Suprapubic skin (tissue), 4 donors: ENCODE data around the gene ZNF160. TPM values are rescaled to one million over a fixed set of nuclear protein-coding genes. Genes with fewer than 3 reads are reported as not detected.
"Not testable (repeated sequence)": the region's sequence is repeated elsewhere in the genome, so short reads cannot be mapped to it uniquely, and the experiment has no call there.

Source experiments
- DNase-seq, 2 donors: peaks; one replicate each; pipeline ENCODE4 v3.0.0-alpha.2; 2019; ENCODE audit warnings: low spot score in 2 of 2
- H3K27ac ChIP-seq: fragments of 200-600 bp; sonication (generic); one replicate; pipeline ENCODE4 v1.5.1; 2019
- H3K27me3 ChIP-seq: fragments of 200-600 bp; sonication (generic); one replicate; pipeline ENCODE4 v1.5.1; 2019
- H3K36me3 ChIP-seq: fragments of 200-600 bp; sonication (generic); one replicate; pipeline ENCODE4 v1.5.1; 2019
- H3K4me1 ChIP-seq: fragments of 200-600 bp; sonication (generic); one replicate; pipeline ENCODE4 v1.5.1; 2019
- H3K4me3 ChIP-seq: fragments of 200-600 bp; sonication (generic); one replicate; pipeline ENCODE4 v1.5.1; 2019; ENCODE audit warnings: mild to moderate bottlenecking
- H3K9me3 ChIP-seq: fragments of 200-600 bp; sonication (generic); one replicate; pipeline ENCODE4 v1.5.1; 2019
- EP300 ChIP-seq: sonication (generic); formaldehyde crosslinking; IDR thresholded peaks from one replicate; pipeline ENCODE4 v1.6.1; 2017; ENCODE audit warnings: antibody characterized with exemption
- POLR2A ChIP-seq, 2 donors: fragments of 450-650 bp; IDR thresholded peaks; one replicate each; pipeline ENCODE4 v1.6.1; 2017; ENCODE audit warnings: antibody characterized with exemption in 2 of 2, mild to moderate bottlenecking in 2 of 2, moderate library complexity in 2 of 2
- POLR2AphosphoS5 ChIP-seq, 3 donors: sonication (generic); formaldehyde crosslinking; IDR thresholded peaks; one replicate each; pipeline ENCODE4 v1.6.1; 2017; ENCODE audit warnings: antibody characterized with exemption in 3 of 3
- WGBS: methylation state at CpG from one replicate; pipeline ENCODE4 v1.1.5; 2018; 5-methylcytosine and 5-hydroxymethylcytosine counted together
- total RNA-seq, 4 donors: library from RNA; depleted of rRNA; stranded (reverse); fragments of >200 nt; gene quantifications; one replicate each; pipeline ENCODE4 v1.1.0, GENCODE V29; 2016
- TF ChIP-seq, protein P1 (sequence below), 2 donors: fragments of 200-600 bp in 1 of 2; fragments of 450-650 bp in 1 of 2; sonication (generic) in 1 of 2; IDR thresholded peaks; one replicate each; pipeline ENCODE4 v1.5.1; 2016 to 2019; ENCODE audit warnings: antibody characterized with exemption in 2 of 2, mild to moderate bottlenecking in 1 of 2, moderate library complexity in 1 of 2

The ZNF160 gene
- total RNA-seq, 4 donors from 2014 or later, result 15.2 to 98.3 (median 27.2) TPM

DNA sequence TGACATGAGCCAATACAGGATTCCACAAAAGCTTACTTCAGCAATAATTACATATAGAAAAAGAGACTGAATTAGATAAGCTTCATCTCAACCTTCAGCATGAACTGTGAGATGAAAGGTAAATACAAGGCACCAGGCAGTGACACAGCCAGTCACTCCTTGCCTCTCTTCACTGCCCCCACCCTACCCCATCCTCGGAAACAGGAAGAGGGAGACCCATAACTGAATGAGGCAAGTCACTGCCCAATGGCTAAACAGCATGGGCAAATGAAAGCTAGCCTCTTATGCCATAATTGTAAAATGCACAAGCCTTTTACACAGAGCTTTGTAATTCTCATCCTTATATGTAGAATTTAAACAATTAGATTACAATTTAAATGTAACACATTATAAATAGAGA, 1.7 kb downstream of the ZNF160 start:
- no peaks in the 10 kb centered on the region for H3K9me3 ChIP-seq
- H3K27me3 ChIP-seq, result no peaks in the 10 kb centered on the region
- peaks cover 16% of the 10 kb centered on the region for H3K36me3 ChIP-seq
- DNase-seq, result no peak
- H3K27ac ChIP-seq, result no peak overlapping the region
- peak overlapping the region; percentile 61 for H3K4me3 ChIP-seq
- peaks cover 23% of the 10 kb centered on the region for H3K4me1 ChIP-seq
- no peak for TF ChIP-seq POLR2A (IDR thresholded peaks at IDR 0.05)
- no peak for TF ChIP-seq POLR2AphosphoS5 (IDR thresholded peaks at IDR 0.05)
- TF ChIP-seq EP300, result no peak
- TF ChIP-seq, protein P1, sequence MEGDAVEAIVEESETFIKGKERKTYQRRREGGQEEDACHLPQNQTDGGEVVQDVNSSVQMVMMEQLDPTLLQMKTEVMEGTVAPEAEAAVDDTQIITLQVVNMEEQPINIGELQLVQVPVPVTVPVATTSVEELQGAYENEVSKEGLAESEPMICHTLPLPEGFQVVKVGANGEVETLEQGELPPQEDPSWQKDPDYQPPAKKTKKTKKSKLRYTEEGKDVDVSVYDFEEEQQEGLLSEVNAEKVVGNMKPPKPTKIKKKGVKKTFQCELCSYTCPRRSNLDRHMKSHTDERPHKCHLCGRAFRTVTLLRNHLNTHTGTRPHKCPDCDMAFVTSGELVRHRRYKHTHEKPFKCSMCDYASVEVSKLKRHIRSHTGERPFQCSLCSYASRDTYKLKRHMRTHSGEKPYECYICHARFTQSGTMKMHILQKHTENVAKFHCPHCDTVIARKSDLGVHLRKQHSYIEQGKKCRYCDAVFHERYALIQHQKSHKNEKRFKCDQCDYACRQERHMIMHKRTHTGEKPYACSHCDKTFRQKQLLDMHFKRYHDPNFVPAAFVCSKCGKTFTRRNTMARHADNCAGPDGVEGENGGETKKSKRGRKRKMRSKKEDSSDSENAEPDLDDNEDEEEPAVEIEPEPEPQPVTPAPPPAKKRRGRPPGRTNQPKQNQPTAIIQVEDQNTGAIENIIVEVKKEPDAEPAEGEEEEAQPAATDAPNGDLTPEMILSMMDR (IDR thresholded peaks at IDR 0.05), result no peak
- 25% methylated on average over 1 of the region's 1 CpG for WGBS

DNA sequence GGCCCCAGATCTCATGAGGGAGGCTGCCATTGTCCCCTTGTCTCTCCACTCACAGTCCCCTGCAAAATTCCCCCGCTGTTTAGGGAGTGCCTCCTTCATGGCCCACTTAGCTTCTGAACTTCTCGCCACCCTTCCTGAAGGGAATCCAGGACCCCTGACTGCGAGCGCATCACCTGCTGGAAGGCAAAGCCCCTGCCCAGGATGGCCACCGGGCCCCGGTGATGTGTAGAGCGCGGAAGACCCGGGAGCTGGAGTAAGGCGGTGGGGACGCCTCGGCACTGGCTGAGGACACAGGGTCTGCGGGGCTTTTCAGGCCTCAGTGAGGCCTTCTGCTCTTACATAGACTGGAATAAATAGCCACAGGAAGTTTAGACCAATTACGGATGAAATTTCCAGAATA, 4.7 kb downstream of the ZNF160 start:
- not testable (repeated sequence) for DNase-seq, H3K27ac ChIP-seq, H3K4me3 ChIP-seq, H3K27me3 ChIP-seq, H3K9me3 ChIP-seq
- Histone ChIP-seq H3K4me1 (peaks cover 17% of the 10 kb centered on the region), H3K36me3 (peaks cover 24% of the 10 kb centered on the region)
- WGBS, result 89% methylated on average over 11 of the region's 14 CpGs

GRCh38 chr19:53096982-53097690, 6.1 kb downstream of the ZNF160 start:
- H3K4me3 ChIP-seq, H3K27me3 ChIP-seq, H3K27ac ChIP-seq, H3K9me3 ChIP-seq, DNase-seq: not testable (repeated sequence)
- WGBS, result 65% methylated on average over 5 of the region's 10 CpGs
- Histone ChIP-seq H3K36me3 (peaks cover 28% of the 10 kb centered on the region), H3K4me1 (peaks cover 12% of the 10 kb centered on the region)

- not testable (repeated sequence) for H3K27ac ChIP-seq, H3K4me1 ChIP-seq, H3K9me3 ChIP-seq, DNase-seq, H3K4me3 ChIP-seq, H3K27me3 ChIP-seq
- peaks cover 28% of the 10 kb centered on the region for H3K36me3 ChIP-seq
- 70% methylated on average over 5 of the region's 6 CpGs for WGBS
Observed at GRCh38 chr19:53096579-53096978, 6.6 kb downstream of the ZNF160 start.

DNA sequence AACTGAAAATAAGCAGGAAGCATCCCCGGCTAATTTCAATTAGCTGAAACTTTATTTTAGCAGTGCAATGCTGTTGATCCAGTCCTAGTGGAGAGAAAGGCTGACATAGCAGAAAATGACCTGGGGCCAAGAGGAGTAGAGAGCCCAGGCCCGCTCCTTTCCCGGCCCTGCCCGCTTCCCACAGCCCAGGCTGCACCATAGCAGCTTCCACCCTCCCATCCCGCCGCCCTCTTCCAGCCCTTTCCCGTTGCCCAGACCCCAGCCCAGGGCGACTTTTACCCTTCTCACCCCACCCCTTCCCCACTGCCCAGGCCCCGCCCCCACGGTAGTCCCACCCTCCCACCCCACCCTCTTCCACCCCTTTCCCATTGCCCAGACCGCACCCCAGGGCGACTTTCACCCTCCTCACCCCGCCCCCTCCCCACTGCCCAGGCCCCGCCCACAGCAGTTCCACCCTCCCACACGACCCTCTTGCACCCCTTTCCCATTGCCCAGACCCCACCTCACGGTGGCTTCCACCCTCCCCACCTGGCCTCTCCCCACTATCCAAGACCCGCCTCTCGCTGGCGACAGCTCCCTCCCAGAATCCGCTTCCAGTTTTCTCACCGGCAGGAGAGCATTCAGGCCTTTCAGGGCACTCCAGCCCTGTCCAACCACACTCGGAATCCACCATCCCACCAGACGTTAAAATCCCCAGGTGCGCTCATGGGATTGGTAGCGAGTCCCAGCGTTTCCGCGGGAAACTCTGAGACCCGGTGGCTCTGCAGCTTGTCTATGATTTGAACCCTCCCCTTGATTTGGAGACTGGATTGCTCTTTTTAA, 8.3 kb downstream of the ZNF160 start:
- no peaks in the 10 kb centered on the region for H3K27me3 ChIP-seq
- H3K27ac ChIP-seq, result no peak overlapping the region
- no peak overlapping the region for H3K4me3 ChIP-seq
- TF ChIP-seq POLR2A (IDR thresholded peaks at IDR 0.05) (no peak), POLR2AphosphoS5 (IDR thresholded peaks at IDR 0.05) (no peak), EP300 (no peak)
- TF ChIP-seq, protein P1 (IDR thresholded peaks at IDR 0.05), result no peak
- 70% methylated on average over 28 of the region's 29 CpGs for WGBS
- H3K36me3 ChIP-seq, result peaks cover 44% of the 10 kb centered on the region
- H3K4me1 ChIP-seq, result no peaks in the 10 kb centered on the region
- no peaks in the 10 kb centered on the region for H3K9me3 ChIP-seq
- DNase-seq, result no peak

- DNase-seq, result no peak
- H3K27ac ChIP-seq, result no peak overlapping the region
- no peak overlapping the region for H3K4me3 ChIP-seq
- no peaks in the 10 kb centered on the region for H3K4me1 ChIP-seq
- peaks cover 51% of the 10 kb centered on the region for H3K36me3 ChIP-seq
- 100% methylated on average over 1 of the region's 1 CpG for WGBS
- no peaks in the 10 kb centered on the region for H3K27me3 ChIP-seq
- TF ChIP-seq POLR2A (IDR thresholded peaks at IDR 0.05), result no peak
- TF ChIP-seq POLR2AphosphoS5 (IDR thresholded peaks at IDR 0.05), result no peak
- TF ChIP-seq, protein P1 (IDR thresholded peaks at IDR 0.05), result no peak
- no peak for TF ChIP-seq EP300
- H3K9me3 ChIP-seq, result no peaks in the 10 kb centered on the region
Observed at GRCh38 chr19:53092723-53093122, 10.5 kb downstream of the ZNF160 start.
